HuH-7 (cell line): ENCODE measurements around the gene RSPH1.

Source experiments
- DNase-seq: peaks from one replicate; pipeline ENCODE4 v3.0.0; 2011; ENCODE audit warnings: low spot score

Gene RSPH1

DNA sequence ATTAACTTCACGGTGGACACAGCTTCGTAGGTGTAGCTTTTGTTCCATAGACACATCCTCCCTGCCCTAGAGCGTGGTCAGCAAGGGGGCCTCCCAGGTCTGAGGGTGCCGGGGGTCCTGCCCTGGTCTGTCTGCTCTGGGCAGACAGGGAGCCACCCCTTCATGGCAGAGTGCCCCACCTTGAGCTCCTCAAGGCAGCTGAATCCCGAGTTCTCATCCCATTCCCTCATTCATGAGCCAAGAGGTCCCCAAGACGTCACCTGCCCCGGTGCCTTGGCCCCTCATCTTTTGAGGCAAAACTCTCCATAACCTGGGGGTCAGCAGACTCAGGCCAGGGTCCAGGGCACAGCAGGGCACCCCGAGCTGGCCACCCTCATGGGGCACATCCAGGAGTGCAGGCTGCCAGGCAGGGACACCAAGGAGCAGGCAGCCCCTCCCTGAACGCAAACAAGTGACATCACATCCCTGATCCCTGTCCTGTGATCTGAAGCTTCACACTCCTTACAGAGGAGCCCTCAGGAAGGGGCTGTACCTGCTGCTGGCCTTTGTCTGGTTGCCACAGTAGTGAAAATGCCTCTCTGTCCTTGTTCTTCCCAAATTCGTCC, 69.0 kb downstream of the RSPH1 start:
- no peak for DNase-seq

DNA sequence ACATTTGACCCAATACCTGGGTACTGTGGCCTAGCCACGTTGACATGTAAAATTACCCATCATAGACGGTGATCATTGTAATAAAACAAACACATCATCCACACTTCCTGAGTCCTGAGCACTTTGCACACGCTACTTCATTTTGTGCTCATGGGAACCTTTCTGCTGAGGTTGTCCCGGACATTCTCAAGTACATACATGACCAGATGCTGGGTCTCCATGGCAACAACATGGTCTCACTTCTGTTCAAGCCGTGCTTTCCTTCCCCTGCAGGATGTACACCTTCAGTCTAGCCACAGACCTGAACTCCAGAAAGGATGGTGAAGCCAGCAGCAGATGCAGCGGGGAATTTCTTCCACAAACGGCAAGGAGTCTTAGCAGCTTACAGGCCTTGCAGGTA, 69.6 kb downstream of the RSPH1 start:
- DNase-seq, result no peak

DNA sequence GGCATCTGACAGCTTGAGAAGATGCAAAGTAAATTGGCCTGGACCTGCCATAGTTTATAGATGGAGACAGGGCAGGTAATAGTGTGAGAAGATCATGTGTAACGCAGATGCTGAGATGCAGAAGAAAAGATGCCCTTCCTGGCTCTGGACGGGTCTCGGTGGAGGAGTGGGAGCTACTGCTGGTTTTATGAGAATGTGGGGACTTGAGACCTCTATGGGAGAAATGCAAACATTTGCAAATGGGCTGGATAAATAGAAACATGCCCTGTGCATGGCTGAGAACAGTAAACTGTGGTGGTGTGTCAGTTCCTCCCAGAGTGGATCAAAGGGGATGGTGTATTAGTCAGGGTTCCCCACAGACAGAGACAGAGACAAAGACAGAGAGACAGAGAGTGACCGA, 70.4 kb downstream of the RSPH1 start:
- no peak for DNase-seq

DNA sequence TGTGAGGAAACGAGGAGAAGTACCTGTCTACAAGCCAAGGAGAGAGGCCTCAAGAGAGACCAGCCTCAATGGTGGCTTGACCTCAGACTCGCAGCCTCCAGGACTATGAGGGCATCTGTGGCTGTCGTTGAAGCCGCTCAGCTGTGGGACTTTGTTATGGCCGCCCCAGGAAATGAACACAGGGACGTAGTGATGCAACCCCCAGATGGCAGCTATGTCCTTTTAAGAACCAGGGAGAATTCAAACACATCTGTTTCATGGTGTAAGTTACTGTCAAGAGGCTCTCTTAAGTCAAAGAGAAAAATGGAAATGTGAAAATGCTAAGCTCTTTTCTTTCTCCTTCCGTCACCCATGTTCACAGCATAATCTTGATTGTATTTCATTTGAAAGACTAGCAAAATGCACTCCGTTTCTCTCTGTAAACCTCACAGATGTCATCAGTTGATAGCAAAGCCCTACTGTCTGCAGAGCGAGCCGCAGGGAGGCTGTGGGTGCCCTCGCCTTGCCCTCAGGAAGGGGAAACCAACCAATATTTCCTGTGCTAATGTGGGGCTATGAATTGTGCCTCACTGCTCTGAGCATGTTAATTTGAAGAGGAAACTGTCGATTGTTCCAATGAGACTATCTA, 71.0 kb downstream of the RSPH1 start:
- DNase-seq, result no peak

DNA sequence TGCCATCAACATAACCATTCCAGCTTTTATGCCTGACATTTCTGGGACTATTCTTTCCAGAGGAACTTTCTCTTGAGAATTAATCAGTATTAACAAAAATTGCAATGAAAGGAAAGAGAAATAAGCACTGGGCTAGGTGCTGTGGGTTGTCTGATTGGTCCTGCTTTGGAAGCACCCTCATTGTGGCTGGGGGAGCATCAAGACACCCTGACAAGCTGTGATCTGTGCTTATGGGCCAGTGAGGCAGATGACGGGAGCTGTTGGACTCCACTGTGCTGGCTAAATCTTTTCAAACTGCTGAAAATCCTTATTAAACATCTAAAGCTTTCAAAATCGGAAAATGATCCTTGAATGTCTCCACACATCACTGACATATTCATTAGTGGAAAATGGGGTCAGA, 72.3 kb downstream of the RSPH1 start:
- no peak for DNase-seq

DNA sequence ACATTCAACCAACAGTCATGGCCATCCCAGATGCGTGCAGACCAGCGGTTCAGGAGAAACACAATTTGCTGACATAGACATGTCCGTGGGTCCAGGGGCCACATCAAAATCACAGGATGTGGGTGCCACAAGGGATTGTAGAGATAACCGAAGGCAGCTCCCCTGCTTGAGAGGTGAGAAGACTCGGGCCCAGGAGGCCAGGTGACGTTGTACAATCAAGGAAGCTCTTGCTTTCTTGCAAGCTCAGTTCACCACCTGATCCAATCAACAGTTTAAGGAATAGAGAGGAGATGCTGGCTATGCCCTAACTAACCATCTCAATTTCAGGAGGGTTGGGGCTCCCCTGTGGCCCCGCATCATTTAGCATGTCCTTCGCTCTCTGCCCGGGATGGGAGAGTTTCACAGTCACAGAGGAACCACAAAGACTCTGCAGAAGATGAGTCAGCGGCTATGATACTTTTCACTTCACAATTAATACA, 72.8 kb downstream of the RSPH1 start:
- no peak for DNase-seq
